GM19193 (cell line): Measurements from ENCODE around the gene PHOSPHO1.

ENCODE experiments used
- POLR2A ChIP-seq: IDR thresholded peaks from 4 replicates; pipeline ENCODE4 v1.6.1; 2011; ENCODE audit not compliant: insufficient read depth, insufficient read length; ENCODE audit errors: extremely low read depth

Gene PHOSPHO1

GRCh38 chr17:49225554-49226236 is 4.9 kb downstream of the PHOSPHO1 start:
- no peak for TF ChIP-seq POLR2A

- no peak for TF ChIP-seq POLR2A
These were observed 5.6 kb downstream of the PHOSPHO1 start for GRCh38 chr17:49224997-49225337.

GRCh38 chr17:49224198-49224996 is 6.2 kb downstream of the PHOSPHO1 start:
- no peak for TF ChIP-seq POLR2A

- TF ChIP-seq POLR2A: no peak
These were observed 6.9 kb downstream of the PHOSPHO1 start for GRCh38 chr17:49223517-49224197.

- no peak for TF ChIP-seq POLR2A
These were observed 7.4 kb downstream of the PHOSPHO1 start for GRCh38 chr17:49223168-49223516.

GRCh38 chr17:49219987-49220386 is 10.6 kb downstream of the PHOSPHO1 start:
- no peak for TF ChIP-seq POLR2A

- no peak for TF ChIP-seq POLR2A
These were observed 11.4 kb downstream of the PHOSPHO1 start for GRCh38 chr17:49218941-49219913.

GRCh38 chr17:49217651-49218413 is 12.8 kb downstream of the PHOSPHO1 start:
- peak; percentile 50 for TF ChIP-seq POLR2A

- no peak for TF ChIP-seq POLR2A
These were observed 13.5 kb downstream of the PHOSPHO1 start for GRCh38 chr17:49216953-49217650.

- TF ChIP-seq POLR2A: no peak
These were observed 14.1 kb downstream of the PHOSPHO1 start for GRCh38 chr17:49216482-49216881.

GRCh38 chr17:49214676-49215360 is 15.8 kb downstream of the PHOSPHO1 start:
- TF ChIP-seq POLR2A: no peak

- peak; percentile 2 for TF ChIP-seq POLR2A
These were observed 16.7 kb downstream of the PHOSPHO1 start for GRCh38 chr17:49213847-49214246.

GRCh38 chr17:49213399-49213798 is 17.2 kb downstream of the PHOSPHO1 start:
- TF ChIP-seq POLR2A: peak; percentile 24
